Retinal pigment epithelial cell (primary cell): ENCODE results near the gene SHC3.

Experiments used
- DNase-seq: peaks from one replicate; pipeline ENCODE4 v3.0.0-alpha.2; 2010; ENCODE audit warnings: low read depth
- H3K4me3 ChIP-seq: 2 replicates; pipeline ENCODE4 v1.5.1; 2011; ENCODE audit warnings: mild to moderate bottlenecking, low read length, control low read depth, moderate library complexity
- CTCF ChIP-seq: conservative IDR thresholded peaks from 2 replicates; pipeline ENCODE4 v1.5.1; 2011; ENCODE audit warnings: low read depth, low read length, control low read depth, inconsistent platforms

SHC3 gene

GRCh38 chr9:89178830-89179539 lies 367 bp upstream of the SHC3 start:
- no peak for DNase-seq
- H3K4me3 ChIP-seq = peak overlapping the region; percentile 62
- TF ChIP-seq CTCF = no peak

- H3K4me3 ChIP-seq = peak overlapping the region; percentile 62
- DNase-seq = no peak
- no peak for TF ChIP-seq CTCF
Measured at GRCh38 chr9:89177012-89177943, 1.3 kb downstream of the SHC3 start.

GRCh38 chr9:89175828-89176261 lies 2.8 kb downstream of the SHC3 start:
- no peak for TF ChIP-seq CTCF
- DNase-seq = no peak
- no peak overlapping the region for H3K4me3 ChIP-seq

- TF ChIP-seq CTCF = no peak
- no peak overlapping the region for H3K4me3 ChIP-seq
- no peak for DNase-seq
Measured at GRCh38 chr9:89174291-89174690, 4.3 kb downstream of the SHC3 start.

GRCh38 chr9:89173072-89173471 lies 5.5 kb downstream of the SHC3 start:
- H3K4me3 ChIP-seq = no peak overlapping the region
- DNase-seq = no peak
- TF ChIP-seq CTCF = no peak

GRCh38 chr9:89172398-89172797 lies 6.2 kb downstream of the SHC3 start:
- H3K4me3 ChIP-seq = no peak overlapping the region
- DNase-seq = no peak
- TF ChIP-seq CTCF = no peak

- DNase-seq = no peak
- no peak overlapping the region for H3K4me3 ChIP-seq
- peak; percentile 12 for TF ChIP-seq CTCF
Measured at GRCh38 chr9:89171693-89172092, 6.9 kb downstream of the SHC3 start.
